GM23338 (cell line): ENCODE data around the gene CHN2.

Experiments
- CREB1 ChIP-seq: fragments of 250-450 bp; sonication (Bioruptor Pico); IDR thresholded peaks from 2 replicates; pipeline ENCODE4 v1.5.0; 2020; ENCODE audit warnings: low read depth, mild to moderate bottlenecking, moderate library complexity
- CTCF ChIP-seq, 2 experiments: fragments of 200-600 bp in 1 of 2; sonication (generic) in 1 of 2; conservative IDR thresholded peaks; 2 replicates each; pipeline versions ENCODE4 v1.5.1 to v1.6.1; 2016 to 2017; ENCODE audit warnings: antibody characterized with exemption in 2 of 2, low read depth in 2 of 2, mild to moderate bottlenecking in 2 of 2, moderate library complexity in 1 of 2
- ETS1 ChIP-seq: IDR thresholded peaks from 2 replicates; pipeline ENCODE4 v1.6.1; 2016; ENCODE audit warnings: antibody characterized with exemption
- EZH2 ChIP-seq: fragments of 200-600 bp; sonication (generic); IDR thresholded peaks from one replicate; pipeline ENCODE4 v1.8.0; 2017; ENCODE audit warnings: antibody characterized with exemption, mild to moderate bottlenecking, low read depth; ENCODE audit not compliant: unreplicated experiment
- EZH2phosphoT487 ChIP-seq: fragments of 200-600 bp; sonication (generic); IDR thresholded peaks from one replicate; pipeline ENCODE4 v1.8.1; 2018; ENCODE audit warnings: antibody characterized with exemption; ENCODE audit not compliant: unreplicated experiment
- POLR2AphosphoS5 ChIP-seq: IDR thresholded peaks from 2 replicates; pipeline ENCODE4 v1.6.1; 2016; ENCODE audit warnings: antibody characterized with exemption, low read depth
- REST ChIP-seq: IDR thresholded peaks from one replicate; pipeline ENCODE4 v1.6.1; 2018; ENCODE audit warnings: antibody characterized with exemption; ENCODE audit not compliant: unreplicated experiment
- STAT1 ChIP-seq: IDR thresholded peaks from one replicate; pipeline ENCODE4 v1.6.1; 2016; ENCODE audit warnings: antibody characterized with exemption; ENCODE audit not compliant: unreplicated experiment
- ZNF114 ChIP-seq: fragments of 250-450 bp; sonication (Bioruptor Pico); IDR thresholded peaks from 2 replicates; pipeline ENCODE4 v1.5.0; 2020; ENCODE audit warnings: mild to moderate bottlenecking, moderate library complexity
- ZNF462 ChIP-seq: fragments of 250-450 bp; sonication (Bioruptor Pico); IDR thresholded peaks from 2 replicates; pipeline ENCODE4 v1.5.0; 2020; ENCODE audit warnings: mild to moderate bottlenecking, moderate library complexity

- TF ChIP-seq CREB1 (CRISPR knock-in tag) (no peak), CTCF (conservative IDR thresholded peaks at IDR 0.05; ENCODE audit: low read depth in 2 of 2) (no peak), EZH2 (no peak), STAT1 (no peak), EZH2phosphoT487 (no peak), ZNF114 (CRISPR knock-in tag) (no peak), REST (no peak), ZNF462 (no peak), POLR2AphosphoS5 (no peak), ETS1 (no peak)
Observed at GRCh38 chr7:29285444-29285793, 90.8 kb downstream of the CHN2 start.
